DND-41 (cell line): ENCODE data around the gene NR2F1.

Experiments
- ATAC-seq: fragments of 200-7000 bp; cut with Tn5 transposase; 3 replicates; pipeline ENCODE4 v1.9.1; 2021; ENCODE audit warnings: low read depth; ENCODE audit not compliant: insufficient read depth
- DNase-seq: peaks from one replicate; pipeline ENCODE4 v3.0.0-alpha.2; 2020
- H2AFZ ChIP-seq: 2 replicates; pipeline ENCODE4 v1.6.0; 2012; ENCODE audit warnings: low read depth, low read length
- H3K27ac ChIP-seq: 2 replicates; pipeline ENCODE4 v1.5.1; 2012; ENCODE audit warnings: low read length, inconsistent platforms
- H3K27me3 ChIP-seq: fragments of 200-600 bp; sonication (generic); 2 replicates; pipeline ENCODE4 v1.6.0; 2012; ENCODE audit warnings: low read length, mild to moderate bottlenecking, inconsistent platforms; ENCODE audit not compliant: insufficient read depth, poor library complexity
- H3K36me3 ChIP-seq: 2 replicates; pipeline ENCODE4 v1.5.1; 2012; ENCODE audit warnings: low read length, inconsistent platforms; ENCODE audit not compliant: insufficient read depth
- H3K4me1 ChIP-seq: 2 replicates; pipeline ENCODE4 v1.5.1; 2012; ENCODE audit warnings: mild to moderate bottlenecking, low read length; ENCODE audit not compliant: insufficient read depth
- H3K4me2 ChIP-seq: 2 replicates; pipeline ENCODE4 v1.6.0; 2012; ENCODE audit warnings: mild to moderate bottlenecking, moderate library complexity, low read length, inconsistent platforms; ENCODE audit not compliant: insufficient read depth
- H3K4me3 ChIP-seq, 2 experiments: fragments of 200-600 bp in 1 of 2; shearing (Covaris generic) in 1 of 2; 2 replicates each; pipeline ENCODE4 v1.5.1; 2012 to 2016; ENCODE audit warnings: inconsistent platforms in 2 of 2, low read length in 2 of 2, mild to moderate bottlenecking in 2 of 2, low read depth in 1 of 2, moderate library complexity in 1 of 2
- H3K79me2 ChIP-seq: 2 replicates; pipeline ENCODE4 v1.6.0; 2012; ENCODE audit warnings: low read length, inconsistent platforms; ENCODE audit not compliant: insufficient read depth
- H3K9ac ChIP-seq: 2 replicates; pipeline ENCODE4 v1.6.0; 2012; ENCODE audit warnings: low read depth, mild to moderate bottlenecking, inconsistent platforms, low read length, moderate library complexity
- H3K9me3 ChIP-seq: 2 replicates; pipeline ENCODE4 v1.5.1; 2012; ENCODE audit warnings: low read length, moderate library complexity, mild to moderate bottlenecking, inconsistent platforms; ENCODE audit not compliant: insufficient read depth, severe bottlenecking
- H4K20me1 ChIP-seq: 2 replicates; pipeline ENCODE4 v1.6.0; 2012; ENCODE audit warnings: low read length; ENCODE audit not compliant: insufficient read depth
- CTCF ChIP-seq: IDR thresholded peaks from 2 replicates; pipeline ENCODE4 v1.5.1; 2012; ENCODE audit warnings: borderline replicate concordance, low read length, moderate library complexity, mild to moderate bottlenecking; ENCODE audit not compliant: poor library complexity, severe bottlenecking; ENCODE audit errors: extremely low read depth
- EZH2 ChIP-seq: IDR thresholded peaks from 3 replicates; pipeline ENCODE4 v1.6.1; 2012; ENCODE audit warnings: borderline replicate concordance, low read depth, mild to moderate bottlenecking, moderate library complexity, low read length, inconsistent platforms; ENCODE audit not compliant: severe bottlenecking

NR2F1 gene

GRCh38 chr5:93583768-93584595 is 960 bp downstream of the NR2F1 start:
- ATAC-seq (peak; percentile 69), DNase-seq (peak; percentile 54)
- Histone ChIP-seq H3K4me3 (peak overlapping the region in 1 of 2 experiments; percentile 53; a peak in 2 of 4 replicates), H3K79me2 (no peaks in the 10 kb centered on the region), H3K27me3 (peaks cover 33% of the 10 kb centered on the region), H3K27ac (no peak overlapping the region), H3K9ac (peak overlapping the region; percentile 38; the same call in 1 of the 2 replicates), H3K4me2 (peak overlapping the region; percentile 61), H3K9me3 (no peaks in the 10 kb centered on the region), H3K4me1 (peaks cover 24% of the 10 kb centered on the region), H4K20me1 (no peaks in the 10 kb centered on the region), H2AFZ (no peak overlapping the region), H3K36me3 (no peaks in the 10 kb centered on the region)
- TF ChIP-seq EZH2 = no peak
- TF ChIP-seq CTCF = no peak

GRCh38 chr5:93584596-93585040 is 1.6 kb downstream of the NR2F1 start:
- H3K4me2 ChIP-seq = peak overlapping the region; percentile 91
- H3K79me2 ChIP-seq = no peaks in the 10 kb centered on the region

GRCh38 chr5:93585041-93585766 is 2.2 kb downstream of the NR2F1 start:
- peaks cover 24% of the 10 kb centered on the region for H3K4me1 ChIP-seq
- peak overlapping the region in 1 of 2 experiments; percentile 60; a peak in 3 of 4 replicates for H3K4me3 ChIP-seq
- peak; percentile 8; the same call in 1 of the 3 replicates for ATAC-seq
- H4K20me1 ChIP-seq = no peaks in the 10 kb centered on the region
- H3K27ac ChIP-seq = no peak overlapping the region
- peak overlapping the region; percentile 36; the same call in 1 of the 2 replicates for H3K9ac ChIP-seq
- no peaks in the 10 kb centered on the region for H3K36me3 ChIP-seq
- DNase-seq = no peak
- peak overlapping the region; percentile 91 for H3K4me2 ChIP-seq
- H2AFZ ChIP-seq = peak overlapping the region; percentile 60; the same call in 1 of the 2 replicates
- no peaks in the 10 kb centered on the region for H3K9me3 ChIP-seq
- peaks cover 33% of the 10 kb centered on the region for H3K27me3 ChIP-seq
- H3K79me2 ChIP-seq = no peaks in the 10 kb centered on the region
- TF ChIP-seq CTCF (no peak), EZH2 (no peak)

More at GRCh38 chr5:93584596-93585040, 1.6 kb downstream of the NR2F1 start:
- Histone ChIP-seq H3K27ac (no peak overlapping the region), H3K4me1 (peaks cover 24% of the 10 kb centered on the region), H3K27me3 (peaks cover 33% of the 10 kb centered on the region), H4K20me1 (no peaks in the 10 kb centered on the region), H3K4me3 (peak overlapping the region in 1 of 2 experiments; percentile 60; a peak in 2 of 4 replicates), H3K9me3 (no peaks in the 10 kb centered on the region), H3K36me3 (no peaks in the 10 kb centered on the region), H3K9ac (peak overlapping the region; percentile 38; the same call in 1 of the 2 replicates), H2AFZ (no peak overlapping the region)
- DNase-seq (no peak), ATAC-seq (no peak; the same call in 2 of the 3 replicates)
- TF ChIP-seq EZH2 (no peak), CTCF (no peak)
